GM19438 (cell line): ENCODE data around the gene OVCA2.
"Not testable (repeated sequence)": the region's sequence is repeated elsewhere in the genome, so short reads cannot be mapped to it uniquely, and the experiment has no call there.

Source experiments
- ATAC-seq: cut with Tn5 transposase; IDR thresholded peaks from one replicate; pipeline ENCODE4 v1.9.1; 2021; ENCODE audit warnings: low read depth; ENCODE audit not compliant: unreplicated experiment

OVCA2 gene

GRCh38 chr17:2013220-2013993 lies 28.4 kb upstream of the OVCA2 start:
- ATAC-seq, result not testable (repeated sequence)

- ATAC-seq, result no peak
These were observed 27.9 kb upstream of the OVCA2 start for GRCh38 chr17:2013994-2014317.

GRCh38 chr17:2015314-2015713 lies 26.5 kb upstream of the OVCA2 start:
- no peak for ATAC-seq

GRCh38 chr17:2016494-2016893 lies 25.3 kb upstream of the OVCA2 start:
- ATAC-seq, result no peak

GRCh38 chr17:2017274-2017941 lies 24.4 kb upstream of the OVCA2 start:
- no peak for ATAC-seq

- no peak for ATAC-seq
These were observed 22.9 kb upstream of the OVCA2 start for GRCh38 chr17:2018716-2019510.

GRCh38 chr17:2019723-2020122 lies 22.1 kb upstream of the OVCA2 start:
- no peak for ATAC-seq

- no peak for ATAC-seq
These were observed 21.1 kb upstream of the OVCA2 start for GRCh38 chr17:2020721-2021120.

- no peak for ATAC-seq
These were observed 19.1 kb upstream of the OVCA2 start for GRCh38 chr17:2022647-2023240.

GRCh38 chr17:2023256-2023655 lies 18.6 kb upstream of the OVCA2 start:
- ATAC-seq, result no peak

GRCh38 chr17:2023692-2024571 lies 17.9 kb upstream of the OVCA2 start:
- no peak for ATAC-seq

- no peak for ATAC-seq
These were observed 17.1 kb upstream of the OVCA2 start for GRCh38 chr17:2024572-2025219.

GRCh38 chr17:2025220-2025621 lies 16.6 kb upstream of the OVCA2 start, which contains the start of gene RTN4RL1:
TSS of gene RTN4RL1 (minus strand) at chr17:2025334. CDS start at chr17:2024865, 469 bp downstream.
- no peak for ATAC-seq

- ATAC-seq, result no peak
These were observed 16.1 kb upstream of the OVCA2 start for GRCh38 chr17:2025622-2026309.

GRCh38 chr17:2027528-2028233 lies 14.1 kb upstream of the OVCA2 start:
- no peak for ATAC-seq

- ATAC-seq, result no peak
These were observed 13.6 kb upstream of the OVCA2 start for GRCh38 chr17:2028234-2028614.

GRCh38 chr17:2028737-2029136 lies 13.1 kb upstream of the OVCA2 start:
- ATAC-seq, result no peak
